ENCODE measurements around the gene MDM4.

DNA sequence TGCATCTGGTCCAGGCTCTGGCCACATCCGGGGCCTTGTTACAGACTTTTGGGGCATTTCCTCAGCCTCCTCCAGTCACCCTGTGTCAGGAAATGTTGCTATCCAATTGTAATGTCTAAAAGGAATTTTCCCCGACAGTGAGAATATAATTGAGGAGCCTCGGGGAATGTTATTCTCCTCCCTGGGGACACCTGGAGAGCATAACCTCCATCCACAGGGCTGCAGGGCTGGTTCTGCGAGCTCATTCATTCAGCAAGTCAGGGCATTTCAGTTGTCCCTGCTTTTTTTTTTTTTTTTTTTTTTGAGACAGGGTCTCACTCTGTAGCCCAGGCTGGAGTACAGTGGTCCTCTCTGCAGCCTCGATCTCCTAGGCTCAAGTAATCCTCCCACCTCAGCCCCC lies 72.6 kb downstream of the MDM4 start:
- no peak for TF ChIP-seq EZH2phosphoT487 (IDR thresholded peaks at IDR 0.05; ENCODE audit: low read length)
- TF ChIP-seq, protein P1, sequence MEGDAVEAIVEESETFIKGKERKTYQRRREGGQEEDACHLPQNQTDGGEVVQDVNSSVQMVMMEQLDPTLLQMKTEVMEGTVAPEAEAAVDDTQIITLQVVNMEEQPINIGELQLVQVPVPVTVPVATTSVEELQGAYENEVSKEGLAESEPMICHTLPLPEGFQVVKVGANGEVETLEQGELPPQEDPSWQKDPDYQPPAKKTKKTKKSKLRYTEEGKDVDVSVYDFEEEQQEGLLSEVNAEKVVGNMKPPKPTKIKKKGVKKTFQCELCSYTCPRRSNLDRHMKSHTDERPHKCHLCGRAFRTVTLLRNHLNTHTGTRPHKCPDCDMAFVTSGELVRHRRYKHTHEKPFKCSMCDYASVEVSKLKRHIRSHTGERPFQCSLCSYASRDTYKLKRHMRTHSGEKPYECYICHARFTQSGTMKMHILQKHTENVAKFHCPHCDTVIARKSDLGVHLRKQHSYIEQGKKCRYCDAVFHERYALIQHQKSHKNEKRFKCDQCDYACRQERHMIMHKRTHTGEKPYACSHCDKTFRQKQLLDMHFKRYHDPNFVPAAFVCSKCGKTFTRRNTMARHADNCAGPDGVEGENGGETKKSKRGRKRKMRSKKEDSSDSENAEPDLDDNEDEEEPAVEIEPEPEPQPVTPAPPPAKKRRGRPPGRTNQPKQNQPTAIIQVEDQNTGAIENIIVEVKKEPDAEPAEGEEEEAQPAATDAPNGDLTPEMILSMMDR (IDR thresholded peaks at IDR 0.05; ENCODE audit: low read length) = no peak
